Fibroblast of lung (primary cell): ENCODE data around the gene TLR8. TPM values are rescaled to one million over a fixed set of nuclear protein-coding genes. Genes with fewer than 3 reads are reported as not detected.

Source experiments
- DNase-seq, 2 donors: peaks; one replicate each; pipeline versions ENCODE4 v3.0.0 to v3.0.0-alpha.2; 2010; ENCODE audit warnings: low read depth in 2 of 2
- H2AFZ ChIP-seq: 2 replicates; pipeline ENCODE4 v1.5.1; 2012; ENCODE audit warnings: low read length, control low read depth, inconsistent platforms
- H3K27ac ChIP-seq: 2 replicates; pipeline ENCODE4 v1.5.1; 2011; ENCODE audit warnings: low read length, control low read depth; ENCODE audit not compliant: insufficient read depth
- H3K27me3 ChIP-seq: 2 replicates; pipeline ENCODE4 v1.5.1; 2011; ENCODE audit warnings: mild to moderate bottlenecking, low read length; ENCODE audit not compliant: control insufficient read depth, insufficient read depth
- H3K36me3 ChIP-seq: 2 replicates; pipeline ENCODE4 v1.5.1; 2011; ENCODE audit warnings: low read length; ENCODE audit not compliant: control insufficient read depth, insufficient read depth
- H3K4me1 ChIP-seq: 2 replicates; pipeline ENCODE4 v1.5.1; 2011; ENCODE audit warnings: low read length; ENCODE audit not compliant: control insufficient read depth, insufficient read depth; ENCODE audit errors: extremely low read depth
- H3K4me2 ChIP-seq: 2 replicates; pipeline ENCODE4 v1.5.1; 2011; ENCODE audit warnings: low read length, control low read depth; ENCODE audit not compliant: insufficient read depth; ENCODE audit errors: extremely low read depth
- H3K4me3 ChIP-seq, 4 experiments: fragments of 200-600 bp in 1 of 4; sonication (generic) in 1 of 4; replicated peaks in 1 of 4; 2 replicates each; pipeline ENCODE4 v1.5.1; 2011 to 2016; ENCODE audit warnings: low read length in 4 of 4, low read depth in 3 of 4, mild to moderate bottlenecking in 3 of 4, control low read depth in 2 of 4, inconsistent platforms in 1 of 4, mixed read lengths in 1 of 4; ENCODE audit not compliant: insufficient read depth in 1 of 4; ENCODE audit errors: control extremely low read depth in 1 of 4
- H3K79me2 ChIP-seq: 2 replicates; pipeline ENCODE4 v1.5.1; 2012; ENCODE audit warnings: mild to moderate bottlenecking, low read length, inconsistent platforms; ENCODE audit not compliant: control insufficient read depth, insufficient read depth
- H3K9ac ChIP-seq: 2 replicates; pipeline ENCODE4 v1.5.1; 2011; ENCODE audit warnings: mild to moderate bottlenecking, low read length, control low read depth; ENCODE audit not compliant: insufficient read depth
- H3K9me3 ChIP-seq: 2 replicates; pipeline ENCODE4 v1.5.1; 2012; ENCODE audit warnings: low read depth, low read length; ENCODE audit not compliant: control insufficient read depth, insufficient read depth
- H4K20me1 ChIP-seq: 2 replicates; pipeline ENCODE4 v1.5.1; 2011; ENCODE audit warnings: low read length; ENCODE audit not compliant: control insufficient read depth, insufficient read depth; ENCODE audit errors: extremely low read depth
- EZH2 ChIP-seq: IDR thresholded peaks from 2 replicates; pipeline ENCODE4 v1.5.1; 2012; ENCODE audit warnings: low read length, control low read depth, mild to moderate bottlenecking; ENCODE audit errors: missing control alignments
- polyA plus RNA-seq, 2 donors: library from polyadenylated mRNA; depleted of rRNA in 1 of 2; stranded (reverse) in 1 of 2; unstranded in 1 of 2; fragments of >200 nt; gene quantifications; 2 replicates each; pipeline ENCODE4 v1.2.1, GENCODE V29; 2011 to 2012; ENCODE audit warnings: missing spikeins in 1 of 2
- total RNA-seq: library from RNA; depleted of rRNA; stranded (reverse); fragments of >200 nt; gene quantifications from 2 replicates; pipeline ENCODE4 v1.2.1, GENCODE V29; 2014
- TF ChIP-seq, protein P1 (sequence below), 2 donors: IDR thresholded peaks in 1 of 2; conservative IDR thresholded peaks in 1 of 2; 1 replicate in 1 of 2; 2 replicates in 1 of 2; pipeline ENCODE4 v1.5.1; 2011 to 2012; ENCODE audit warnings: low read length in 2 of 2, control low read depth in 1 of 2, inconsistent platforms in 1 of 2, low read depth in 1 of 2, mild to moderate bottlenecking in 1 of 2

TLR8 gene
- total and polyA plus RNA-seq, 2 donors (not counting 1 experiment from before 2014, with no cell fraction given) = not detected

DNA sequence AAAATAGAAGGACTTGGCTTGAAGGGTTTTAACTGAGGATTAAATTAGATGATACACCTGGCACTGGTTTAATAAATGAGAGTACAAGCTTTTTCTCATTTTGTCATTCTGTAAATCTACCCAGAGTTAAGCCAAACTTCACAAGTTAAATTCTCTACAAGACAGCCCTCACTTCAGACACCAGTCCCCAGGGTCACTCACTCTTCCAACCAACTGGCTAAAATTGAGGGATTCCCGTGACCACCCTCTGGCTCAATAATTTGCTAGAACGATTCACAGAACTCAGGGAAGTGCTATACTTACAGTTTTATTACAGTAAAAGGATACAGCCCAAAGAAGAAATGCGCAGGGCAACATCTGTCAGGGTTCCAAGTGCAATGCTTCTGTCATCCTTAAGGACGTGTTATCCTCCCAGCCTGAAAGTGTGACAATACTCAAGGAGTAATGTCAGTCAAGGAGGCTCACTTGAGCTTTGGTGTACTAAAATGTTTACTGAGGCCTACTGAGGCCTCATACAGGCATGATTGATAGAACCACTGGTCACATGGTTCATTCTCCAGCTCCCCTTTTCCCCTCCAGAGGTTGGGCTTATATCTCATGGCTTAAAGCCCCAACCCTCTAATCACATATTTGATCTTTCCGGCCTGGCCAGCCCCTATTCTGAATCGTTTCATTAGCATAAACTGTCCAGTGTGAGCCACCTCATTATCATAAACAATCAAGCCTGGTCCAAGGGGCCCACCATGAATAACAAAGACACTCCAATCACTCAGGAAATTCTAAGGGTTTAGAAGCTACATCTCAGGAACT lies 58.9 kb downstream of the TLR8 start:
- Histone ChIP-seq H3K9me3 (no peaks in the 10 kb centered on the region), H3K9ac (no peak overlapping the region), H3K4me2 (no peak overlapping the region), H3K4me1 (no peaks in the 10 kb centered on the region), H3K27me3 (no peaks in the 10 kb centered on the region), H3K79me2 (no peaks in the 10 kb centered on the region), H2AFZ (no peak overlapping the region), H3K4me3 (no peak overlapping the region), H3K36me3 (no peaks in the 10 kb centered on the region), H3K27ac (no peak overlapping the region), H4K20me1 (no peaks in the 10 kb centered on the region)
- TF ChIP-seq, protein P1, sequence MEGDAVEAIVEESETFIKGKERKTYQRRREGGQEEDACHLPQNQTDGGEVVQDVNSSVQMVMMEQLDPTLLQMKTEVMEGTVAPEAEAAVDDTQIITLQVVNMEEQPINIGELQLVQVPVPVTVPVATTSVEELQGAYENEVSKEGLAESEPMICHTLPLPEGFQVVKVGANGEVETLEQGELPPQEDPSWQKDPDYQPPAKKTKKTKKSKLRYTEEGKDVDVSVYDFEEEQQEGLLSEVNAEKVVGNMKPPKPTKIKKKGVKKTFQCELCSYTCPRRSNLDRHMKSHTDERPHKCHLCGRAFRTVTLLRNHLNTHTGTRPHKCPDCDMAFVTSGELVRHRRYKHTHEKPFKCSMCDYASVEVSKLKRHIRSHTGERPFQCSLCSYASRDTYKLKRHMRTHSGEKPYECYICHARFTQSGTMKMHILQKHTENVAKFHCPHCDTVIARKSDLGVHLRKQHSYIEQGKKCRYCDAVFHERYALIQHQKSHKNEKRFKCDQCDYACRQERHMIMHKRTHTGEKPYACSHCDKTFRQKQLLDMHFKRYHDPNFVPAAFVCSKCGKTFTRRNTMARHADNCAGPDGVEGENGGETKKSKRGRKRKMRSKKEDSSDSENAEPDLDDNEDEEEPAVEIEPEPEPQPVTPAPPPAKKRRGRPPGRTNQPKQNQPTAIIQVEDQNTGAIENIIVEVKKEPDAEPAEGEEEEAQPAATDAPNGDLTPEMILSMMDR (conservative IDR thresholded peaks at IDR 0.05 in 1 of 2, IDR thresholded peaks at IDR 0.05 in 1 of 2; ENCODE audit: low read depth in 1 of 2, low read length in 2 of 2) = no peak
- no peak for DNase-seq

DNA sequence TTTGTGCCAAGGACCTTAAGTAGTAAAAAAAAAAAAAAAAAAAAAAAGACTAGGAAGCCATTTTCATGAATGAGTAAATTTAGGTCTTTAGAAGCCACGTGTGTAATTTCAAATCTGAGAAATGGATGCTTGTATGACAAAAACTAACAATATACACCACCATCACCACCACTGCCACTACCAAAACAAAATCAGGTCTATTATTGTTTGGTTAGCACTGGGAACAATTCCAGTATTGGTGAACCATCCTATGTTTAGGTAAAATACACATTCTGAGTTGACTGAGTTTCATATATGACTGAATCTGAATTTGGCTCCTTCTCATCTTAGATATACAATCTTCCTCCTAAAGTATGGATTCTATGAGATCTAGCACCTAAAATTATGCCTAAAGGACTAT lies 59.7 kb downstream of the TLR8 start:
- Histone ChIP-seq H3K4me2 (no peak overlapping the region), H3K36me3 (no peaks in the 10 kb centered on the region), H2AFZ (no peak overlapping the region), H3K9ac (no peak overlapping the region), H3K79me2 (no peaks in the 10 kb centered on the region), H3K4me1 (no peaks in the 10 kb centered on the region), H4K20me1 (no peaks in the 10 kb centered on the region), H3K9me3 (no peaks in the 10 kb centered on the region), H3K27me3 (no peaks in the 10 kb centered on the region), H3K4me3 (no peak overlapping the region), H3K27ac (no peak overlapping the region)
- DNase-seq = no peak
- TF ChIP-seq EZH2 = no peak
- TF ChIP-seq, protein P1 (conservative IDR thresholded peaks at IDR 0.05 in 1 of 2, IDR thresholded peaks at IDR 0.05 in 1 of 2; ENCODE audit: low read depth in 1 of 2, low read length in 2 of 2) = no peak

DNA sequence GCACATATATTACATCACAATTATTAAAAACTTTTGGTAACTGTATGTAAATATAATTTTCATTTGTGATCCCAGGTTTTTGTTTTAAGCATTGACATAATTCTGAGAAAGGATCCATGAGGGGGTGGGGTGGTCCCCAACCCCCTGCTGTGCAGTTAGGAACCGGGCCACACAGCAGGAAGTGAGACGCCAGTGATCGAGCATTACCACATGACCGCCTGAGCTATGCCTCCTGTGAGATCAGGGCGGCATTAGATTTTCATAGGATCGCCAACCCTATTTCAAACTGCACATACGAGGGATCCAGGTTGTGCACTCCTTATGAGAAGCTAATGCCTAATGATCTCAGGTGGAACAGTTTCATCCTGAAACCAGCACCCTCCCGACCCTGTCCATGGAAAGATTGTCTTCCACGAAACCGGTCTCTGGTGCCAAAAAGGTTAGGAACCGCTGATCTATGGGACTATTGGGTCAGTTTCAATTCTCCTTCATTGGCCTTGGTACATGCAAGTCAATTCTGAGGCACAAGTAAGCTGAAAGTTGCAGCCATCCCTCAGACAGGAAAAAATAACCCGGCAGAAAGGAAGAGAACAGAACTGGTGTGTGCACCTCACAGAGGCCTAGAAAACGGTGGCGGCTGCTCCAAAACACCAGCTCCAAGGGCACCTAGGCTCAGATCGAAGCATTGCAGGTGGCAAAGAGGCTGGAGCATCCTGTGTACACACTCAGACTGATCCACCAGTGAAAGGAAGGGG lies 61.5 kb downstream of the TLR8 start:
- Histone ChIP-seq H3K27me3 (no peaks in the 10 kb centered on the region), H2AFZ (no peak overlapping the region), H3K4me1 (no peaks in the 10 kb centered on the region), H4K20me1 (no peaks in the 10 kb centered on the region), H3K9me3 (no peaks in the 10 kb centered on the region), H3K4me2 (no peak overlapping the region), H3K4me3 (no peak overlapping the region), H3K9ac (no peak overlapping the region), H3K27ac (no peak overlapping the region), H3K36me3 (no peaks in the 10 kb centered on the region), H3K79me2 (no peaks in the 10 kb centered on the region)
- TF ChIP-seq, protein P1 (conservative IDR thresholded peaks at IDR 0.05 in 1 of 2, IDR thresholded peaks at IDR 0.05 in 1 of 2; ENCODE audit: low read depth in 1 of 2, low read length in 2 of 2) = no peak
- no peak for TF ChIP-seq EZH2
- DNase-seq = no peak
